ENCODE data around the gene WRAP73. TPM values are rescaled to one million over a fixed set of nuclear protein-coding genes. Genes with fewer than 3 reads are reported as not detected.

The WRAP73 gene
- total RNA-seq, 1 donor from 2014 or later, result 15.6 TPM

- peaks cover 29% of the 10 kb centered on the region for H3K27me3 Mint-ChIP-seq (ENCODE audit: low read depth, unreplicated experiment)
- Histone ChIP-seq H3K9ac (ENCODE audit: low read length) (no peak overlapping the region), H3K36me3 (ENCODE audit: insufficient read depth, low read length) (no peaks in the 10 kb centered on the region), H4K20me1 (ENCODE audit: insufficient read depth, low read length) (no peaks in the 10 kb centered on the region), H3K27ac (ENCODE audit: low read depth, low read length) (no peak overlapping the region), H3K4me2 (ENCODE audit: low read length) (no peak overlapping the region), H3K4me3 (ENCODE audit: insufficient read depth, low read depth, low read length) (no peak overlapping the region), H3K79me2 (ENCODE audit: insufficient read depth, low read length) (no peaks in the 10 kb centered on the region), H3K9me3 (ENCODE audit: insufficient read depth, low read depth, low read length) (no peaks in the 10 kb centered on the region), H2AFZ (ENCODE audit: low read depth, low read length) (no peak overlapping the region), H3K27me3 (ENCODE audit: insufficient read depth, low read length) (peaks cover 25% of the 10 kb centered on the region), H3K4me1 (ENCODE audit: insufficient read depth, low read length) (no peaks in the 10 kb centered on the region)
- DNase-seq (ENCODE audit: low read depth) (no peak), FAIRE-seq (no peak)
- H3K27ac Mint-ChIP-seq (ENCODE audit: unreplicated experiment), result no peak overlapping the region
- H3K4me1 Mint-ChIP-seq (ENCODE audit: low read depth, unreplicated experiment), result peaks cover 2% of the 10 kb centered on the region
- H3K9me3 Mint-ChIP-seq (ENCODE audit: unreplicated experiment), result no peaks in the 10 kb centered on the region
- H3K36me3 Mint-ChIP-seq (ENCODE audit: low read depth, unreplicated experiment), result no peaks in the 10 kb centered on the region
- TF ChIP-seq CTCF (IDR thresholded peaks at IDR 0.05; ENCODE audit: insufficient read depth, low read depth, low read length), result no peak
- TF ChIP-seq EZH2 (IDR thresholded peaks at IDR 0.05; ENCODE audit: insufficient read depth, low read length), result no peak
- H3K4me3 Mint-ChIP-seq (ENCODE audit: unreplicated experiment), result no peak overlapping the region
Measured at GRCh38 chr1:3662080-3662671, 12.3 kb upstream of the WRAP73 start.

GRCh38 chr1:3661631-3662030, 11.7 kb upstream of the WRAP73 start:
- DNase-seq (ENCODE audit: low read depth) (no peak), FAIRE-seq (no peak)
- no peaks in the 10 kb centered on the region for H3K9me3 Mint-ChIP-seq (ENCODE audit: unreplicated experiment)
- Histone ChIP-seq H3K27ac (ENCODE audit: low read depth, low read length) (no peak overlapping the region), H3K9me3 (ENCODE audit: insufficient read depth, low read depth, low read length) (no peaks in the 10 kb centered on the region), H3K36me3 (ENCODE audit: insufficient read depth, low read length) (no peaks in the 10 kb centered on the region), H3K9ac (ENCODE audit: low read length) (no peak overlapping the region), H3K79me2 (ENCODE audit: insufficient read depth, low read length) (no peaks in the 10 kb centered on the region), H4K20me1 (ENCODE audit: insufficient read depth, low read length) (no peaks in the 10 kb centered on the region), H3K4me2 (ENCODE audit: low read length) (no peak overlapping the region), H2AFZ (ENCODE audit: low read depth, low read length) (no peak overlapping the region), H3K4me1 (ENCODE audit: insufficient read depth, low read length) (no peaks in the 10 kb centered on the region), H3K4me3 (ENCODE audit: insufficient read depth, low read depth, low read length) (no peak overlapping the region), H3K27me3 (ENCODE audit: insufficient read depth, low read length) (peaks cover 30% of the 10 kb centered on the region)
- H3K4me3 Mint-ChIP-seq (ENCODE audit: unreplicated experiment), result no peak overlapping the region
- H3K36me3 Mint-ChIP-seq (ENCODE audit: low read depth, unreplicated experiment), result no peaks in the 10 kb centered on the region
- H3K27ac Mint-ChIP-seq (ENCODE audit: unreplicated experiment), result no peak overlapping the region
- TF ChIP-seq EZH2 (IDR thresholded peaks at IDR 0.05; ENCODE audit: insufficient read depth, low read length), result no peak
- peaks cover 2% of the 10 kb centered on the region for H3K4me1 Mint-ChIP-seq (ENCODE audit: low read depth, unreplicated experiment)
- peaks cover 30% of the 10 kb centered on the region for H3K27me3 Mint-ChIP-seq (ENCODE audit: low read depth, unreplicated experiment)

GRCh38 chr1:3660704-3661103, 10.8 kb upstream of the WRAP73 start:
- Histone ChIP-seq H3K79me2 (ENCODE audit: insufficient read depth, low read length) (no peaks in the 10 kb centered on the region), H3K27me3 (ENCODE audit: insufficient read depth, low read length) (peaks cover 36% of the 10 kb centered on the region), H3K4me2 (ENCODE audit: low read length) (no peak overlapping the region), H3K27ac (ENCODE audit: low read depth, low read length) (no peak overlapping the region), H3K9ac (ENCODE audit: low read length) (no peak overlapping the region), H3K4me3 (ENCODE audit: insufficient read depth, low read depth, low read length) (no peak overlapping the region), H2AFZ (ENCODE audit: low read depth, low read length) (no peak overlapping the region), H3K36me3 (ENCODE audit: insufficient read depth, low read length) (no peaks in the 10 kb centered on the region), H4K20me1 (ENCODE audit: insufficient read depth, low read length) (no peaks in the 10 kb centered on the region), H3K4me1 (ENCODE audit: insufficient read depth, low read length) (no peaks in the 10 kb centered on the region), H3K9me3 (ENCODE audit: insufficient read depth, low read depth, low read length) (no peaks in the 10 kb centered on the region)
- peaks cover 38% of the 10 kb centered on the region for H3K27me3 Mint-ChIP-seq (ENCODE audit: low read depth, unreplicated experiment)
- no peaks in the 10 kb centered on the region for H3K9me3 Mint-ChIP-seq (ENCODE audit: unreplicated experiment)
- TF ChIP-seq CTCF (IDR thresholded peaks at IDR 0.05; ENCODE audit: insufficient read depth, low read depth, low read length), result no peak
- no peak for TF ChIP-seq EZH2 (IDR thresholded peaks at IDR 0.05; ENCODE audit: insufficient read depth, low read length)
- DNase-seq (ENCODE audit: low read depth) (no peak), FAIRE-seq (no peak)
- no peak overlapping the region for H3K4me3 Mint-ChIP-seq (ENCODE audit: unreplicated experiment)
- no peaks in the 10 kb centered on the region for H3K36me3 Mint-ChIP-seq (ENCODE audit: low read depth, unreplicated experiment)
- no peak overlapping the region for H3K27ac Mint-ChIP-seq (ENCODE audit: unreplicated experiment)
- H3K4me1 Mint-ChIP-seq (ENCODE audit: low read depth, unreplicated experiment), result no peaks in the 10 kb centered on the region
